A172 (cell line): ENCODE data around the gene WASHC4. TPM values are rescaled to one million over a fixed set of nuclear protein-coding genes. Genes with fewer than 3 reads are reported as not detected.
A peak's percentile ranks its signal among the peaks of the same experiment; 100 is the strongest.

Experiments
- DNase-seq: peaks from one replicate; pipeline ENCODE4 v3.0.0-alpha.2; 2015; ENCODE audit warnings: low spot score
- total RNA-seq: library from RNA; depleted of rRNA; stranded (reverse); fragments of >200 nt; shearing (Covaris generic); gene quantifications from 2 replicates; pipeline ENCODE4 v1.2.3, GENCODE V29; 2014; rRNA removed

The WASHC4 gene, protein sequence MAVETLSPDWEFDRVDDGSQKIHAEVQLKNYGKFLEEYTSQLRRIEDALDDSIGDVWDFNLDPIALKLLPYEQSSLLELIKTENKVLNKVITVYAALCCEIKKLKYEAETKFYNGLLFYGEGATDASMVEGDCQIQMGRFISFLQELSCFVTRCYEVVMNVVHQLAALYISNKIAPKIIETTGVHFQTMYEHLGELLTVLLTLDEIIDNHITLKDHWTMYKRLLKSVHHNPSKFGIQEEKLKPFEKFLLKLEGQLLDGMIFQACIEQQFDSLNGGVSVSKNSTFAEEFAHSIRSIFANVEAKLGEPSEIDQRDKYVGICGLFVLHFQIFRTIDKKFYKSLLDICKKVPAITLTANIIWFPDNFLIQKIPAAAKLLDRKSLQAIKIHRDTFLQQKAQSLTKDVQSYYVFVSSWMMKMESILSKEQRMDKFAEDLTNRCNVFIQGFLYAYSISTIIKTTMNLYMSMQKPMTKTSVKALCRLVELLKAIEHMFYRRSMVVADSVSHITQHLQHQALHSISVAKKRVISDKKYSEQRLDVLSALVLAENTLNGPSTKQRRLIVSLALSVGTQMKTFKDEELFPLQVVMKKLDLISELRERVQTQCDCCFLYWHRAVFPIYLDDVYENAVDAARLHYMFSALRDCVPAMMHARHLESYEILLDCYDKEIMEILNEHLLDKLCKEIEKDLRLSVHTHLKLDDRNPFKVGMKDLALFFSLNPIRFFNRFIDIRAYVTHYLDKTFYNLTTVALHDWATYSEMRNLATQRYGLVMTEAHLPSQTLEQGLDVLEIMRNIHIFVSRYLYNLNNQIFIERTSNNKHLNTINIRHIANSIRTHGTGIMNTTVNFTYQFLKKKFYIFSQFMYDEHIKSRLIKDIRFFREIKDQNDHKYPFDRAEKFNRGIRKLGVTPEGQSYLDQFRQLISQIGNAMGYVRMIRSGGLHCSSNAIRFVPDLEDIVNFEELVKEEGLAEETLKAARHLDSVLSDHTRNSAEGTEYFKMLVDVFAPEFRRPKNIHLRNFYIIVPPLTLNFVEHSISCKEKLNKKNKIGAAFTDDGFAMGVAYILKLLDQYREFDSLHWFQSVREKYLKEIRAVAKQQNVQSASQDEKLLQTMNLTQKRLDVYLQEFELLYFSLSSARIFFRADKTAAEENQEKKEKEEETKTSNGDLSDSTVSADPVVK
- 43.7 and 52.1 TPM in 2 replicates for total RNA-seq

- DNase-seq, result peak; percentile 82
Measured at GRCh38 chr12:105107494-105108371, at the start of gene WASHC4. TSS of gene WASHC4 (plus strand) at chr12:105107731. CDS start at chr12:105107801, 70 bp downstream.

DNA sequence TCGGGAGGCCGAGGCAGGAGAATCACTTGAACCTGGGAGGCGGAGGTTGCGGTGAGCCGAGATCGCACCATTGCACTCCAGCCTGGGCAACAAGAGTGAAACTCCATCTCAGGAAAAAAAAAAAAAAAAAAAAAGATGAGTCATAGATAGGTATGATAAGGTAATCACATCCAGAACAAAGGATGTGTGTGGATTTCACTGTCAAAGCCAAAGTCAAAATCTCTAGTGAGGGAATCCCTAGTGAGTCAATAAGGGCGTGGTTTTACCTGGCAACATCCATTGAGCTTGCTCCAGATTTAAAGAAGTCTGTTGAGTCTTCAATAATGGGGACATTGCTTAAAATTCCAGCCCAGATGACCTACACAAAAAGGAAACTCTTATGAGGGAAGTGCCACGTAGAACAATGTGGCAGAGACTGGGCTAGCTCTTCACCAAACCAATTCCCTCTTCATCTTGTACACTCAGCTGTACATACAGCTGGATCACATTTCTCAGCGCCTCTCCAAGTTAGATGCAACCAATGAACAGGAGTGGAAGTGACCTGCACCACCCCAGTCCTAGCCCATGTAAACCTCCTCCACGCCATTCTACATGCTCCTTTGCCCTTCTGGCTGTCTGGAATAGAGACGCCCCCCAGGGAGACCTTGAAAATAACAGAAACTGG, 46.7 kb upstream of the WASHC4 start:
- peak; percentile 31 for DNase-seq

- no peak for DNase-seq
Measured at GRCh38 chr12:105064564-105065178, 42.9 kb upstream of the WASHC4 start.

DNA sequence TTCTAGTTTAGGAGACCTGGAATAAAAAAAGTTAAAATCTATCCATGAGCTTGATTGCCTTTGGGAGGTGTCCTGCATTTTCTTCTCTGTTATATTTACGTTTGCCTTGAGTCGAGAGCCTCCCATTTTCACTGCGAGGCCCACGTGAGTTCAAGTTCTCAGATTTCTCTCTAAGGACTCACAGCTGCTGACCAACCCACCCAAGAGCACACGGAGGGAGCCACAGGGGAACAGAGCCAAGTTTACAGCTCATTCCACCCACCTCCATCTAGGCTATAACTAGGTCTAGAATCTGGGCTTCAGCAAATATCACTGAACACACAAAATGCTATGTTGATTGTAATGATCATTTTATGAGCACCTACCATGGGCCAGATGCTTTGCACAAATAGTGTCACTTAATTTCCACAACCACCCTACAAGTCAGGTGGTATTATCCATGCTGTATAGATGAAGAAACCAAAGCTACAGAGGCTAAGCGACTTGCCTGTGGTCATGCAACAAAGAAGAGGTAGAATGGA, 40.0 kb upstream of the WASHC4 start:
- no peak for DNase-seq

DNA sequence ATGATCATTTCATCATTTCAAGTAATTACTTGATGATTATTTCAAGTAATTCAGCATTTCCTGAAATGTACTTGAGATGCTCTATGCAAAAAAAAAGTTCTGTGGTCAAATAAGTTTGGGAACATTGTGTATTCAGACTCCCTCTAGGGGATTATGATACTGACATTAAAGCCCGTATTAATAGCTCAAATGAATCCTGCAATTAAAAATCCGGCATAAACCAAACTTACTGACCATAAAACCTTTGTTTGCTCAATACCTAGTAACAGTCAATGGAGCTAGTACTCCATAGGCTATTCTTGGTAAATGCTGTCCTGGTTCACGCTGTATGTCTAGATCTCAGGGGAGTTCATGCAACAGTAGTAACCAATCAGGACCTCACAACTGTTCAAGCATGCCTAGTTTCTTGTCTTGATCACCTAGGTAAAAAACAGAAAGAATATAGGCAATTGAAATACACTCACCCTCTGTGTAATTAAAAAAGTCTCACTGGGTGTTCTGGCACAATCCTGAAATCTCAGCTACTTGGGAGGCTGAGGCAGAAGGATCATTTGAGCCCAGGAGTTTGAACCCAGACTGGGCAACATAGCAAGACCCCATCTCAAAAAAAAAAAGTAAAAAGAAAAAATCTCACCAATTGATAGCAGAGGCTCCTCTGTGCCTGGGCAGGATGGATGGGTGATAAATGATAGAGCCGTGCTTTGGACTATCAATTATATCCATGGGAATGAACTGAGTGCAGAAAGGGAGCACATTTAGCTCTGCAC, 37.4 kb upstream of the WASHC4 start:
- no peak for DNase-seq

DNA sequence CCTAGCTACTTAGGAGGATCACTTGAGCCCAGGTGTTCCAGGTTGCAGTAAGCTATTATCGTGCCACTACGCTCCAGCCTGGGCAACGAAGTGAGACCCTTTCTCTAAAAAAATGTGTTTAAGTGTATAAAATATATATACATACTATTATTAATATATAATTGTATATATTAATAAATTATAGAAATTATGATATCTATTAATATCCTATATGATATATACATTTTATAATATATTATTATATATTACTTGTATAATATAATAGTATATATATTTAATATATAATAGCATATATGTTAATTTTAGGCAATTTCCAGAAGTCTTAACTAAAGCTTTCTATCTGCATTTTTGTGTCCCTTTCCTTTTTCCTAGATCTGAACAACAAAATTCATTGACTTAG, 35.5 kb upstream of the WASHC4 start:
- no peak for DNase-seq

DNA sequence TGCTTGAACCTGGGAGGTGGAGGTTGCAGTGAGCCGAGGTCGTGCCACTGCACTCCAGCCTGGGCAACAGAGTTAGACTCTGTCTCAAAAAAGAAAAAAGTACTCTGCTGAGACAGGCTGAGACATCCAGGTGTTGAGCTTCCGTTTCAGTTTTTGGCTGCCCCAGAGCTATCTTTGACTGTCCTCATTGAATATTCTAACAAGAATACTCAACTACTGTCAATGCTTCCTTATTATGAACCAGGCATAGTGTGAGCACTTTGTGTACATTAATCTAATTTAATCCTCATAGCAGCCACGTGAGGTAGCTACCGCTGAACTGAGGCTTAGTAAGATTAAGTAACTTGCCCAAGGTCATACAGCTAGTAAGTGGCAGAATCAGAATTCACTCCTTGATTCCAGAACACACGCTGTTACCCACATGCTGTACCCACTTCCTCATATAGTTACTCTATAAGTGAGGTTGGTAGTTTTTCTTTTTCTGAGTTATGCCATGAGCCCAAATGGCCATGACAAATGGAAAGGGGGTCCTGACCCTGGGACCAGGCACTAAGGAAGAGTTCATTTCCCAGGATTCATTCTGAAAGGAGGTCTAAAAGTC, 34.5 kb upstream of the WASHC4 start:
- no peak for DNase-seq

DNA sequence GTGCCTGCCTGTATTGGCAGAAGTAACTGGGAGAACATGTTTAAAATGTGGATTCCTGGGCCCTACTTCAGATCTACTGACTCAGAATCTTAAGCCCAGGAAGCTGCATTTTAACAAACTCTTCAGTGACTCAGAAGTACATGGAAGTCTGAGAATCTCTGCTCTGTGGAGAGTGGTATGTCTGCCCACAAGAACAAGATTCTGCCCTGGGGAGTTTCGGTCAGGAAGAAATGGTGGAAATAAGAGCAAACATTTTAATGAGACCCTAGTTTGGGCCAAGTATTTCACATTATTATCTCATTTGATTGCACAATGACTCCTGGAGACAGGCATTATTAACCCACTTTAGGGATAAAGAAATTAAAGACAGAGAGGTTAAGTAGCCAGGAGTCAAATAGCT, 31.4 kb upstream of the WASHC4 start:
- no peak for DNase-seq

DNA sequence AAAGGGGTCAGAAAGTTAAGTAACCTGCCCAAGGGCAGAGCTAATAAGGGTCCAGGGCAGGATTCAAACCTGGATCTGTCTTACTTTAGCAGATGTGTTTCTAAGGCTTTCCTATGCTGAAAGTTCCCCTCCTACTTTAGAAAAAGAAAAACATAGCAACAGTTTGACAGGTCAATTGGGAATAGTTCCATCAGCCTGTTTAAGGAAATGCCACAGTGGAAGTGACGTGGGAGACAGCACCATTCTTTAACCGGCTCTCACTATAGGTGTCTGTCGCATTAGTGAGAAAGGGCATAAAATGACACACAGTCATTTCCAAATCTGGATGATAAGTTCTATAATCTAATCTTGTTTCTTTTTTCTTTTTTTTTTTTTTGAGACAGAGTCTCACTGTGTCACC, 30.6 kb upstream of the WASHC4 start:
- DNase-seq, result no peak

GRCh38 chr12:105077435-105077834, 30.1 kb upstream of the WASHC4 start:
- no peak for DNase-seq

GRCh38 chr12:105078712-105079570, 28.6 kb upstream of the WASHC4 start:
- no peak for DNase-seq

DNA sequence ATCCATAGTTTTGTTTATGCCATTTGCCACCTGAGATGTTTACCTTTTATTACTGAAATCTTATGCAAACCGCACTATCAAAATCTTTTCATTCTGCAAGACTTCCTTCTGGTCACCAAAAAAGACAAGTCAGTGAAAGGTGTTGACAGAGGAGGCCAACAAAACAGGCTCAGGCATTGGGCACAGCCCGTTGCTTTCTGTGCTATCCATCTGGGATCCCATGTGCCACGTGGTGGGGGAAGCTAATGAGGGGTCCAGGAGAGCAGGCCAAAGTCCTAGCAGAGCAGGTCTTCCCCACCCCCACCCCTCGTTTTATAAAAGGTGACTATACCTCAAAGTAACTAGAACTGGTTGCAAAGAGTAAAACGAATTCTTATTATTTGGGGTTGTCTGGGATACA, 24.5 kb upstream of the WASHC4 start:
- DNase-seq, result no peak

- DNase-seq, result no peak
Measured at GRCh38 chr12:105083551-105084105, 23.9 kb upstream of the WASHC4 start.

DNA sequence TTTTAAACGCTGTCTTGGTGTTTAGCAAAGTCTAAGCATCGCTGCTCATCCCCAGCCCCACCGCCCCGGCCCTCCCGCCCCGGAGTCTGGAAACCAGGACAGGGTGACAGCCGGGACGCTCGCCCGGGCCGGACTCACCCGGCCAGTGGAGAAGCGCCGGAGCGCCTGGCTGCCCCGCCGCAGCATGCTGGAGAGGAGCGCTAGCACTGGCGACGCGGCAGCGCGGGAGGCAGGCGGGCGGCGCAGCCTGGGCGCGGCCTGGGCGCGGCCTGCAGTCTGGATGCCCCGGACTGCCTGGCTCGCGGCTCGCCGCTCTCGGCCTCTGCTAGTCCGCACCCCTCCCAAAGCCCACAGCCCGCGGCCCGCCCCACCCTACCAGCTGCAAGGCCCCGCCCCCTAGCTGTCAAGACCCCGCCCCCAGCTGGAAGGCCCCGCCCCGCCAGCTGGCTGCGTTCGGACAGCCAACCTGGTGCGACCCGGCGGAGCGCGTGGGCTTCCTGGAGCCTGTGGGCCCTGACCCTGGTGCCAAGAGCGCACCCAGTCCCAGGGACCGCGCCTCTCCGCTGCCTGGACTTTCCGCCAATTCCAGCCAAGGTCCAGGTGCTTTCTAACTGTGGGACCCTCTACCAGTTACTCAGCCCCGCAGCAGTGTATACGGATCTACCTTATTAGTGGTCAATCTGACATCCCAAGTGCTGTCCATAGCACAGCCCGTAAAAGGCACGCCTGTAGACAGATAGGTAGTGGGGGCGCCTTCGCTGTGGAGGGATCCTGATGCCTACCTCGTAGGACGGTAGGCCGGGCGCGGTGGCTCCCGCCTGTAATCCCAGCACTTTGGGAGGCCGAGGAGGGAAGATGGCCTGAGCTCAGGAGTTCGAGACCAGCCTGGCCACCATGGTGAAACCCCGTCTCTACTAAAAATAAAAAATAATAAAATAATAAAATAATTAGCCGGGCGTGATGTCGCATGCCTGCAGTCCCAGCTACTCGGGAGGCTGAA, 23.0 kb upstream of the WASHC4 start, which contains the start of gene ALDH1L2:
Gene ALDH1L2, minus strand, starts transcription at position 208 of the 1,000 bp plus-strand sequence. Its CDS starts 22 bp downstream, at position 186.
- DNase-seq, result peak; percentile 56

DNA sequence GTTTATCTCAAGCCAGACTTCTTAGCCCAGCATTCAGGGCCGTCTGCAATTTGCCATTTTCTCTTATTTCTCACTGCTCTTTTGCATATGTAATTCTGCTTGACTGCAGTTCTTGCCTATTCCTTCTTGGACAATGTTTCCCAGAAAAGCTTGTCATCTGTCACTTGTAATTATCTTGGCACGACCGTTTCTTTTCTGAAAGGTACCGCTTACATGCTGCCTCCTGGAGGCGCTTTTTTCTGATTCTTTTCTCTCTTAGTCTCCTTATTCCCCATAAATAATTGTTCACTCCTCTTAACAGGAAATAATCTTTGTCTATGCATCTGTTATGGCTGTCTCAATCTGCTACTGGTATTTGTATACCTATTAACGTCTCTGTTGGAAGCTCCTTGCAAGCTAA, 22.0 kb upstream of the WASHC4 start:
- DNase-seq, result no peak

DNA sequence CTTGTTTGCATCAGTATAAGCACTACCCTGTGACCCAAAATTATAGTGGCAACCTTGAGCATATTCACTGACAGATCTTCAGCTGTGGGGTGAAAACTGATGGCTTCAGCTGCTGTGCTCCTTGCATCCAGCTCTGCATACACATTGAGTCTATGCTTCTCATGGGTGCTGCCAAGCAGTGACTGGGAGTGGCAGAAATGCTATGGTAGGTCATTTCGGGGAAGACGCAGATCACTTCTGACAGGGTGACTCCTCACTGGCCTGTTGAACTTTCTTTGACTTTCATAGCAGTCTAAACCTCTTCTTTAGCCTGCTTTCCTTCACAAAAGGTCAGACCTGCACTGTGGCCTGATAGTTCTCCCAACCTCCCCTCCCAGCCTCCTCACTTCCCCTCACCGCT, 17.7 kb upstream of the WASHC4 start:
- DNase-seq, result no peak
